DND-41 (cell line): ENCODE data around the gene RNU6-1.

Experiments
- EZH2 ChIP-seq: IDR thresholded peaks from 3 replicates; pipeline ENCODE4 v1.6.1; 2012; ENCODE audit warnings: borderline replicate concordance, low read depth, mild to moderate bottlenecking, moderate library complexity, low read length, inconsistent platforms; ENCODE audit not compliant: severe bottlenecking
- TF ChIP-seq, protein P1 (sequence below): IDR thresholded peaks from 2 replicates; pipeline ENCODE4 v1.5.1; 2012; ENCODE audit warnings: borderline replicate concordance, low read length, moderate library complexity, mild to moderate bottlenecking; ENCODE audit not compliant: poor library complexity, severe bottlenecking; ENCODE audit errors: extremely low read depth

- TF ChIP-seq EZH2, result no peak
- TF ChIP-seq, protein P1, sequence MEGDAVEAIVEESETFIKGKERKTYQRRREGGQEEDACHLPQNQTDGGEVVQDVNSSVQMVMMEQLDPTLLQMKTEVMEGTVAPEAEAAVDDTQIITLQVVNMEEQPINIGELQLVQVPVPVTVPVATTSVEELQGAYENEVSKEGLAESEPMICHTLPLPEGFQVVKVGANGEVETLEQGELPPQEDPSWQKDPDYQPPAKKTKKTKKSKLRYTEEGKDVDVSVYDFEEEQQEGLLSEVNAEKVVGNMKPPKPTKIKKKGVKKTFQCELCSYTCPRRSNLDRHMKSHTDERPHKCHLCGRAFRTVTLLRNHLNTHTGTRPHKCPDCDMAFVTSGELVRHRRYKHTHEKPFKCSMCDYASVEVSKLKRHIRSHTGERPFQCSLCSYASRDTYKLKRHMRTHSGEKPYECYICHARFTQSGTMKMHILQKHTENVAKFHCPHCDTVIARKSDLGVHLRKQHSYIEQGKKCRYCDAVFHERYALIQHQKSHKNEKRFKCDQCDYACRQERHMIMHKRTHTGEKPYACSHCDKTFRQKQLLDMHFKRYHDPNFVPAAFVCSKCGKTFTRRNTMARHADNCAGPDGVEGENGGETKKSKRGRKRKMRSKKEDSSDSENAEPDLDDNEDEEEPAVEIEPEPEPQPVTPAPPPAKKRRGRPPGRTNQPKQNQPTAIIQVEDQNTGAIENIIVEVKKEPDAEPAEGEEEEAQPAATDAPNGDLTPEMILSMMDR, result no peak
Measured at GRCh38 chr15:67865766-67866165, 25.9 kb upstream of the RNU6-1 start.
